HepG2 (cell line): Measurements from ENCODE around the gene ANKS3. TPM values are rescaled to one million over a fixed set of nuclear protein-coding genes. Genes with fewer than 3 reads are reported as not detected.

Experiments used
- ATAC-seq: fragments of 200-7000 bp; cut with Tn5 transposase; 3 replicates; pipeline ENCODE4 v1.9.1; 2020; ENCODE audit warnings: mild to moderate bottlenecking, moderate library complexity
- BruUV-seq: library from RNA; stranded (reverse); fragments of 400-500 nt; replicated peaks from 2 replicates; lab custom pipeline; 2021; lab: Mats Ljungman, UMichigan
- CTCF ChIA-PET: fragments of 300-600 bp; formaldehyde crosslinking; extraction: SDS; loops from one replicate; lab custom pipeline; 2021; ENCODE audit warnings: low total read pairs, inconsistent platforms, low intra/inter-chr PET ratio; lab: Yijun Ruan, JAX
- POLR2A ChIA-PET: fragments of 350-600 bp; sonication (Branson Sonifier 250); formaldehyde crosslinking; loops from one replicate; lab custom pipeline; 2020; ENCODE audit warnings: antibody characterized with exemption, inconsistent platforms; lab: Yijun Ruan, JAX
- DNase-seq: peaks from one replicate; pipeline ENCODE4 v3.0.0-alpha.2; 2015; ENCODE audit warnings: low spot score
- FAIRE-seq: peaks from 3 replicates; lab custom pipeline; 2011; peaks lifted over from hg19 to GRCh38; lab: Jason Lieb, UNC
- H2AFZ ChIP-seq: one replicate; pipeline ENCODE4 v1.6.1; 2011; ENCODE audit warnings: low read length, inconsistent platforms
- H3K27ac ChIP-seq: fragments of 300-600 bp; 3 replicates; pipeline ENCODE4 v1.8.0; 2011; ENCODE audit warnings: mixed run types, mild to moderate bottlenecking, mixed read lengths, low read length, inconsistent platforms; ENCODE audit not compliant: insufficient read depth; ENCODE audit errors: extremely low read length
- H3K27me3 ChIP-seq, 2 experiments: fragments of 200-600 bp in 1 of 2; 2 replicates in 1 of 2; 3 replicates in 1 of 2; pipeline versions ENCODE4 v1.6.0 to v1.8.0; 2011; ENCODE audit warnings: low read length in 2 of 2, mild to moderate bottlenecking in 2 of 2, moderate library complexity in 2 of 2, inconsistent platforms in 1 of 2; ENCODE audit not compliant: insufficient read depth in 2 of 2, control insufficient read depth in 1 of 2
- H3K36me3 ChIP-seq, 2 experiments: fragments of 200-600 bp in 1 of 2; replicated peaks in 1 of 2; 2 replicates in 1 of 2; 3 replicates in 1 of 2; pipeline versions ENCODE4 v1.5.1 to v1.8.0; 2011; ENCODE audit warnings: low read length in 2 of 2, inconsistent platforms in 1 of 2; ENCODE audit not compliant: insufficient read depth in 2 of 2, control insufficient read depth in 1 of 2
- H3K4me1 ChIP-seq: 2 replicates; pipeline ENCODE4 v1.5.1; 2012; ENCODE audit warnings: low read length, inconsistent platforms; ENCODE audit not compliant: insufficient read depth
- H3K4me2 ChIP-seq: 2 replicates; pipeline ENCODE4 v1.6.0; 2011; ENCODE audit warnings: low read depth, low read length, inconsistent platforms
- H3K4me3 ChIP-seq, 3 experiments: fragments of 200-600 bp in 1 of 3; sonication (generic), shearing (Covaris generic) in 1 of 3; replicated peaks in 1 of 3; 2 replicates each; pipeline ENCODE4 v1.5.1; 2011 to 2016; ENCODE audit warnings: low read length in 3 of 3, inconsistent platforms in 2 of 3, low read depth in 2 of 3, mild to moderate bottlenecking in 2 of 3, control low read depth in 1 of 3, mixed read lengths in 1 of 3; ENCODE audit not compliant: insufficient read depth in 1 of 3
- H3K79me2 ChIP-seq: one replicate; pipeline ENCODE4 v1.6.1; 2011; ENCODE audit warnings: low read length, inconsistent platforms; ENCODE audit not compliant: insufficient read depth
- H3K9ac ChIP-seq: 2 replicates; pipeline ENCODE4 v1.6.0; 2011; ENCODE audit warnings: mild to moderate bottlenecking, low read depth, low read length, inconsistent platforms; ENCODE audit not compliant: insufficient read depth
- H3K9me3 ChIP-seq: 2 replicates; pipeline ENCODE4 v1.5.1; 2012; ENCODE audit warnings: mild to moderate bottlenecking, low read length
- H4K20me1 ChIP-seq: 2 replicates; pipeline ENCODE4 v1.6.0; 2011; ENCODE audit warnings: inconsistent platforms, mild to moderate bottlenecking, low read length, moderate library complexity; ENCODE audit not compliant: insufficient read depth
- ADNP ChIP-seq: sonication (generic); formaldehyde crosslinking; IDR thresholded peaks from 2 replicates; pipeline ENCODE4 v1.4.0; 2020; ENCODE audit warnings: missing genetic modification reagents
- PRDM4 ChIP-seq: sonication (generic); formaldehyde crosslinking; IDR thresholded peaks from 2 replicates; pipeline ENCODE4 v1.9.0; 2021; ENCODE audit warnings: missing genetic modification reagents, borderline replicate concordance
- RAD51 ChIP-seq: fragments of 450-650 bp; IDR thresholded peaks from 2 replicates; pipeline ENCODE4 v1.6.1; 2016; ENCODE audit warnings: borderline replicate concordance
- RNF219 ChIP-seq: sonication (generic); formaldehyde crosslinking; IDR thresholded peaks from 2 replicates; pipeline ENCODE4 v1.5.0; 2020; ENCODE audit warnings: mild to moderate bottlenecking, missing genetic modification reagents
- ZNF737 ChIP-seq: sonication (generic); formaldehyde crosslinking; IDR thresholded peaks from 2 replicates; pipeline ENCODE4 v1.5.0; 2020; ENCODE audit warnings: missing genetic modification reagents, mild to moderate bottlenecking, borderline replicate concordance
- WGBS: methylation state at CpG from one replicate; pipeline ENCODE4 v1.1.6; 2017; ENCODE audit warnings: low lambda C conversion rate; 5-methylcytosine and 5-hydroxymethylcytosine counted together
- in situ Hi-C: cut with HindIII; loops from 2 replicates; pipeline ENCODE4 v1.10.0; 2017; ENCODE audit warnings: low pct_unique_long_range_greater_than_20kb; ENCODE audit not compliant: extremely low pct_ligation_motif_present
- intact Hi-C: fragments of 100-400 bp; cut with micrococcal nuclease; formaldehyde crosslinking; loops from one replicate; pipeline ENCODE4 v1.10.0; 2022; ENCODE audit not compliant: unreplicated experiment
- polyA plus RNA-seq, 8 experiments: library from polyadenylated mRNA; depleted of rRNA in 3 of 8; stranded (reverse) in 7 of 8; unstranded in 1 of 8; fragments of >200 nt; fragmentation: Illumina TruSeq in 4 of 8; extraction: Trizol in 4 of 8; gene quantifications; 2 replicates each; pipeline versions ENCODE4 v1.2.1 to v1.2.3, GENCODE V29; 2011 to 2016; ENCODE audit warnings: low read depth in 4 of 8, missing spikeins in 1 of 8, mixed read lengths in 1 of 8; ENCODE audit not compliant: insufficient read depth in 1 of 8
- total RNA-seq, 5 experiments: library from RNA; depleted of rRNA; stranded (reverse); fragments of >200 nt; fragmentation: Illumina TruSeq; extraction: Trizol; gene quantifications; 2 replicates each; pipeline ENCODE4 v1.2.3, GENCODE V29; 2016; ENCODE audit warnings: low read depth in 1 of 5

ANKS3 gene
- total and polyA plus RNA-seq, 2 of the 13 experiments (the other 11 are each of a cell fraction or from before 2014, with no cell fraction given) = 11.4 to 15.9 TPM

GRCh38 chr16:4714996-4715395, 19.1 kb downstream of the ANKS3 start:
- Histone ChIP-seq H3K9me3 (no peaks in the 10 kb centered on the region), H3K4me2 (no peak overlapping the region), H3K4me3 (no peak overlapping the region), H3K36me3 (peaks cover 11 to 33% of the 10 kb centered on the region in 2 experiments; a peak in 4 of 5 replicates), H2AFZ (no peak overlapping the region), H3K79me2 (no peaks in the 10 kb centered on the region), H3K9ac (no peak overlapping the region), H4K20me1 (no peaks in the 10 kb centered on the region), H3K27me3 (no peaks in the 10 kb centered on the region), H3K4me1 (no peaks in the 10 kb centered on the region), H3K27ac (no peak overlapping the region)
- ATAC-seq = no peak
- TF ChIP-seq PRDM4 (CRISPR knock-in tag) (no peak), RAD51 (no peak), ZNF737 (CRISPR knock-in tag) (no peak), RNF219 (CRISPR knock-in tag) (no peak), ADNP (CRISPR knock-in tag) (no peak)
- 100% methylated on average over 2 of the region's 2 CpGs for WGBS
- BruUV-seq = no TSS peak
- intact Hi-C loops = loop anchor here (5.0 kb wide), 1 partner anchor 242 kb away; the partner anchor contains the start of gene SEC14L5
- FAIRE-seq = no peak
- POLR2A ChIA-PET = no interaction called here
- CTCF ChIA-PET = no interaction called here
- in situ Hi-C loops = no loop called here
- no peak for DNase-seq
